Measurements from ENCODE around the gene ZNF175. TPM values are rescaled to one million over a fixed set of nuclear protein-coding genes. Genes with fewer than 3 reads are reported as not detected.

ZNF175 gene
- total RNA-seq, 1 experiment from 2014 or later, result 9.3 TPM

- POLR2A ChIA-PET, result no interaction called here
Observed at GRCh38 chr19:51548891-51549305, 22.2 kb upstream of the ZNF175 start.

More at GRCh38 chr19:51548891-51549305, 22.2 kb upstream of the ZNF175 start:
- no peaks in the 10 kb centered on the region for H3K9me2 ChIP-seq (ENCODE audit: insufficient read depth)
- no peaks in the 10 kb centered on the region for H4K20me1 ChIP-seq (ENCODE audit: insufficient read depth)
- no peaks in the 10 kb centered on the region for H3K79me2 ChIP-seq (ENCODE audit: insufficient read depth, low read length)
- H3K4me1 ChIP-seq (ENCODE audit: control insufficient read depth in 1 of 2, insufficient read depth in 2 of 2, low read length in 2 of 2), result no peaks in the 10 kb centered on the region
- no peak overlapping the region for H3K4me3 ChIP-seq (replicated peaks in 1 of 2; ENCODE audit: low read depth in 1 of 2, low read length in 2 of 2)
- ChIA-PET CTCF (no interaction called here), RAD21 (ENCODE audit: low non-redundant PET in 1 of 2, low total read pairs in 2 of 2, uncharacterized antibody in 2 of 2, unreplicated experiment in 2 of 2) (no interaction called here)
- no peak overlapping the region for H3K27ac ChIP-seq (ENCODE audit: low read depth, low read length)
- peaks cover 56% of the 10 kb centered on the region for H3K27me3 ChIP-seq (ENCODE audit: insufficient read depth, low read length)
- TF ChIP-seq MAX (IDR thresholded peaks at IDR 0.05) (no peak), ELF1 (IDR thresholded peaks at IDR 0.05; ENCODE audit: borderline replicate concordance, low read depth) (no peak), POLR2AphosphoS5 (IDR thresholded peaks at IDR 0.05; ENCODE audit: low read depth, low read length) (no peak), TCF7L2 (IDR thresholded peaks at IDR 0.05; ENCODE audit: borderline replicate concordance, extremely low read depth, insufficient read depth, insufficient read length) (no peak), CTCF (IDR thresholded peaks at IDR 0.05 in 2 of 3, conservative IDR thresholded peaks at IDR 0.05 in 1 of 3; ENCODE audit: borderline replicate concordance in 1 of 3, insufficient read depth in 1 of 3, low read depth in 2 of 3, low read length in 2 of 3) (no peak), YY1 (IDR thresholded peaks at IDR 0.05; ENCODE audit: extremely low read depth, insufficient replicate concordance, low read depth, low read length) (no peak), FOSL1 (IDR thresholded peaks at IDR 0.05; ENCODE audit: low read depth) (no peak), SRF (IDR thresholded peaks at IDR 0.05; ENCODE audit: low read depth) (no peak), ATF3 (IDR thresholded peaks at IDR 0.05) (no peak)
- ATAC-seq, result no peak
- no TSS peak for BruUV-seq (replicated peaks)
- H3K36me3 ChIP-seq (ENCODE audit: control insufficient read depth in 1 of 2, insufficient read depth in 2 of 2, low read length in 2 of 2), result no peaks in the 10 kb centered on the region
- H3K4me2 ChIP-seq (ENCODE audit: low read length), result no peak overlapping the region
- no peak overlapping the region for H3K9ac ChIP-seq (ENCODE audit: low read length)
- no peak overlapping the region for H2AFZ ChIP-seq (ENCODE audit: low read depth, low read length, poor library complexity, severe bottlenecking)
- intact Hi-C loops (cut with micrococcal nuclease), result no loop called here
- H3K9me3 ChIP-seq (ENCODE audit: control insufficient read depth in 1 of 2, insufficient read depth in 1 of 2, low read depth in 1 of 2, low read length in 2 of 2), result no peaks in the 10 kb centered on the region
- no peak for DNase-seq (ENCODE audit: low read depth, low spot score)

Measured in HCT116 (cell line).